Measurements from ENCODE around the gene DPYSL4.
"Not testable (repeated sequence)": the region's sequence is repeated elsewhere in the genome, so short reads cannot be mapped to it uniquely, and the experiment has no call there.

The DPYSL4 gene

GRCh38 chr10:132213917-132214316 lies 27.2 kb downstream of the DPYSL4 start:
- no peaks in the 10 kb centered on the region for H3K4me1 ChIP-seq (ENCODE audit: low read depth, poor library complexity, severe bottlenecking)
- no peak overlapping the region for H3K27ac ChIP-seq
- H3K79me2 ChIP-seq (ENCODE audit: insufficient read depth, low read depth) = no peaks in the 10 kb centered on the region
- no peak for TF ChIP-seq CTCF (conservative IDR thresholded peaks at IDR 0.05; ENCODE audit: low read depth, low read length)
- no peak overlapping the region for H3K9ac ChIP-seq
- no peaks in the 10 kb centered on the region for H4K20me1 ChIP-seq (ENCODE audit: insufficient read depth)
- H3K4me2 ChIP-seq = no peak overlapping the region
- peaks cover 12% of the 10 kb centered on the region; the same call in 1 of the 2 replicates for H3K27me3 ChIP-seq (ENCODE audit: insufficient read depth, low read depth)
- no peaks in the 10 kb centered on the region for H3K36me3 ChIP-seq (ENCODE audit: insufficient read depth)
- no peak overlapping the region for H3K4me3 ChIP-seq (IDR thresholded peaks at IDR 0.05; ENCODE audit: insufficient read depth, low read depth, low read length)
- no peak overlapping the region for H2AFZ ChIP-seq (ENCODE audit: low read depth)

- peaks cover 11% of the 10 kb centered on the region; the same call in 1 of the 2 replicates for H3K27me3 ChIP-seq (ENCODE audit: insufficient read depth, low read depth)
- not testable (repeated sequence) for H3K4me3 ChIP-seq (IDR thresholded peaks at IDR 0.05; ENCODE audit: insufficient read depth, low read depth, low read length); H3K27ac ChIP-seq; H3K9ac ChIP-seq; H2AFZ ChIP-seq (ENCODE audit: low read depth); H3K4me1 ChIP-seq (ENCODE audit: low read depth, poor library complexity, severe bottlenecking); H4K20me1 ChIP-seq (ENCODE audit: insufficient read depth); H3K79me2 ChIP-seq (ENCODE audit: insufficient read depth, low read depth); H3K4me2 ChIP-seq; H3K36me3 ChIP-seq (ENCODE audit: insufficient read depth)
These were observed 29.7 kb downstream of the DPYSL4 start for GRCh38 chr10:132216441-132216840.

- no peaks in the 10 kb centered on the region for H3K4me1 ChIP-seq (ENCODE audit: low read depth, poor library complexity, severe bottlenecking)
- H3K9ac ChIP-seq = no peak overlapping the region
- H3K27ac ChIP-seq = no peak overlapping the region
These were observed 32.7 kb downstream of the DPYSL4 start for GRCh38 chr10:132219486-132219885.

GRCh38 chr10:132220061-132220460 lies 33.3 kb downstream of the DPYSL4 start:
- Histone ChIP-seq H3K4me3 (IDR thresholded peaks at IDR 0.05; ENCODE audit: insufficient read depth, low read depth, low read length) (no peak overlapping the region), H2AFZ (ENCODE audit: low read depth) (no peak overlapping the region), H3K9ac (no peak overlapping the region), H4K20me1 (ENCODE audit: insufficient read depth) (no peaks in the 10 kb centered on the region), H3K79me2 (ENCODE audit: insufficient read depth, low read depth) (no peaks in the 10 kb centered on the region), H3K4me1 (ENCODE audit: low read depth, poor library complexity, severe bottlenecking) (no peaks in the 10 kb centered on the region), H3K4me2 (no peak overlapping the region), H3K36me3 (ENCODE audit: insufficient read depth) (no peaks in the 10 kb centered on the region), H3K27ac (no peak overlapping the region), H3K27me3 (ENCODE audit: insufficient read depth, low read depth) (no peaks in the 10 kb centered on the region; the same call in 1 of the 2 replicates)
- no peak for TF ChIP-seq CTCF (conservative IDR thresholded peaks at IDR 0.05; ENCODE audit: low read depth, low read length)

More at GRCh38 chr10:132219486-132219885, 32.7 kb downstream of the DPYSL4 start:
- Histone ChIP-seq H3K36me3 (ENCODE audit: insufficient read depth) (no peaks in the 10 kb centered on the region), H3K4me2 (no peak overlapping the region), H3K27me3 (ENCODE audit: insufficient read depth, low read depth) (no peaks in the 10 kb centered on the region; the same call in 1 of the 2 replicates), H2AFZ (ENCODE audit: low read depth) (no peak overlapping the region), H3K4me3 (IDR thresholded peaks at IDR 0.05; ENCODE audit: insufficient read depth, low read depth, low read length) (no peak overlapping the region), H4K20me1 (ENCODE audit: insufficient read depth) (no peaks in the 10 kb centered on the region), H3K79me2 (ENCODE audit: insufficient read depth, low read depth) (no peaks in the 10 kb centered on the region)
- no peak for TF ChIP-seq CTCF (conservative IDR thresholded peaks at IDR 0.05; ENCODE audit: low read depth, low read length)

- not testable (repeated sequence) for H3K4me2 ChIP-seq
These were observed 34.2 kb downstream of the DPYSL4 start for GRCh38 chr10:132220996-132221395.

More at GRCh38 chr10:132220996-132221395, 34.2 kb downstream of the DPYSL4 start:
- not testable (repeated sequence) for H3K36me3 ChIP-seq (ENCODE audit: insufficient read depth); H3K9ac ChIP-seq; H3K27ac ChIP-seq; H3K4me3 ChIP-seq (IDR thresholded peaks at IDR 0.05; ENCODE audit: insufficient read depth, low read depth, low read length); H2AFZ ChIP-seq (ENCODE audit: low read depth); H4K20me1 ChIP-seq (ENCODE audit: insufficient read depth); H3K27me3 ChIP-seq (ENCODE audit: insufficient read depth, low read depth); H3K79me2 ChIP-seq (ENCODE audit: insufficient read depth, low read depth); H3K4me1 ChIP-seq (ENCODE audit: low read depth, poor library complexity, severe bottlenecking)
